Superior temporal gyrus (tissue), 1 donor: ENCODE results near the gene FOXRED1.

Source experiments
- DNase-seq: peaks from one replicate; pipeline ENCODE4 v3.0.0-alpha.2; 2016; ENCODE audit errors: extremely low spot score

The FOXRED1 gene

DNA sequence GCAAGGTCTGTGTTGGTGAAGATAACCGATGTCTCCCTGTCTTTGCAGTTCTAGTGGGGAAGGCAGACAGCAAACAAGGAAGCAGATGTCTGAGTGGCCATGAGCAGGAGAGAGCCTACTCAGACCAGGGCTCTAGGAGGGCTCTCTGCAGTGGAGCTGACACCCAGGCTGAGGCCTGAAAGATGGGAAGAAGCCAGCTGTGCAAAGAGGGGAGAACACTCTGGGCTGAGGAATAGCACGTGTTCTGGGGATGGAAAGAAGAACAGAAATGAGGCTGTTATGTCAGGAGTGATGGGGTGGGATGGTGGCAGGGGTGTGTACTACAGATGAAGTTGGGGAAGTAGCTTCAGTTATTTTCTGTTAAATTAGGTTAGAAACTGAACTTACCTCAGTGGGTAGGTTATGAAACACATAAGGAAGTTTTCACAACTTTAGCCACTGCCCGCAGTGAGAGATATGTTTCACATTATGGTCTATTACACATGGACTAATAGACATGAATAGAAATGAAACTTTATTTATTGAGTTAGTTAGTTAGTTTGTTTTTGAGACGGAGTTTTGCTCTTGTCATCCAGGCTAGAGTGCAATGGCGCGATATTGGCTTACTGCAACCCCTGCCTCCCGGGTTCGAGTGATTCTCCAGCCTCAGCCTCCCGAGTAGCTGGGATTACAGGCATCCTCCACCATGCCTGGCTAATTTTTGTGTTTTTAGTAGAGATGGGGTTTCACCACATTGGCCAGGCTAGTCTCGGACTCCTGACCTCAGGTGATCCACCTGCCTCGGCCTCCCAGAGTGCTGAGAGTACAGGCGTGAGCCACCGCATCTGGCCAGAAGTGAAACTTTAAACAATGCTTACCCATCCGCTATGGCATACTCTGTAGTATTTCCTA lies 42.7 kb downstream of the FOXRED1 start:
- DNase-seq = no peak

DNA sequence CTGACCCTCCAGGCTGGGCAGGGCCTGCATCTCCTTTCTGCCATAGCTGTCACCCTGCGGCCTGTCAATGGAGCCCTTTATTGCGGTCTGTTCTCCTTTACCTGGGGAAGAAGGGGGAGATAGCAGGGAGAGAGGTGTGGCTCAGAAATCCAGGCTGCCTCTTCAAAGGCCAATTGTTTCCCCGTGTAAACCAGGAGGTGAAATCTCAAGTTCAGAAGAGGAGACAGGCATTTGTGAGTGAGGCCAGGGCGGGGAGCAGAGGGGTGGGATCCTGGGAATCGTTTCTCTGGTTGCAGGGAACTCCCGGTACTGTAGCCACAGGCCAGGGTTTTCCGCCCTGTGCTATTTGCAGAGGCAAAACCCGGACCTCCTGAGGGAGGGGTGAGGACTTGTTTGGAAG lies 44.0 kb downstream of the FOXRED1 start:
- DNase-seq = no peak

- DNase-seq = no peak
Measured at GRCh38 chr11:126313826-126314225, 44.9 kb downstream of the FOXRED1 start.

- no peak for DNase-seq
Measured at GRCh38 chr11:126317432-126317755, 48.4 kb downstream of the FOXRED1 start.

- DNase-seq = peak; percentile 36
Measured at GRCh38 chr11:126317756-126318573, 49.0 kb downstream of the FOXRED1 start.

DNA sequence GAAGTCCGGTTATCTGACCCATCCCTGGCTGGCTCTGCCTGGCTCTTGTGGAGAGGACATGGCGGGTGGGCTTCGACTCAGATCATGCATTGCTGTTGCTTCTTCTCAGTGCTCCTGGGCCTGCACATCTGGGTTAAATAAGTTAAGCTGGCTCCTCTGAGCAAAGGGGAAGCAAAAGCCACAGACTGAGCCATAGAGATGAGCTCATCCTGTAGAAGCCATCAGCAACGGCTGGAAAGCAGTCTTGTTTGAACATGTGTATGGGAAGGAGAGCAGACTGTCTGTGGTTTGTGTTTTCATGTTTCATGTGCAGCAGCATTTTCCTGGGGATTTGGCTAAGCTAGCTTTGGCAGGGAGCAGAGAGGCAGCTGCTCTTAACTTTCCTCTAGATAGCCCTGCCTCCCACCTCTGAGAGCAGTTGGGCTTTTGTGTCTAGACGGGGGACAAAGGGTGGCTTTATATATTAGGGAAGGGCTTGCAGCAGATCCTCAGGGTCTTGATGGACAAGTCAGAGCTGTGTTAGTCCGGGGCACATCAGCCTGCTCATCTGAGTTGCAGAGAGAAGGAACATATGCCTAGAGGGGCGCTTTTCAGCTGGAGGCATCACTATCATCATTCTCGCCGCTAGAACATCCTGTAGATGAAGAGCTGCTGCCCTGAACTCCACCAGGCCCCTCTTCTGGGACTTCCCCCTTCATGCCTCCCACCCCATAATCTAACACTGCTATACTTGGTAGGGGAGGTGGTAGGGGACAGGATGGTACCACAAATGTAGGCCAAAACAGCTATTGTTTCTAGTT lies 49.8 kb downstream of the FOXRED1 start:
- DNase-seq = peak; percentile 53

- no peak for DNase-seq
Measured at GRCh38 chr11:126319374-126319740, 50.4 kb downstream of the FOXRED1 start.

- DNase-seq = no peak
Measured at GRCh38 chr11:126322996-126323395, 54.0 kb downstream of the FOXRED1 start.

DNA sequence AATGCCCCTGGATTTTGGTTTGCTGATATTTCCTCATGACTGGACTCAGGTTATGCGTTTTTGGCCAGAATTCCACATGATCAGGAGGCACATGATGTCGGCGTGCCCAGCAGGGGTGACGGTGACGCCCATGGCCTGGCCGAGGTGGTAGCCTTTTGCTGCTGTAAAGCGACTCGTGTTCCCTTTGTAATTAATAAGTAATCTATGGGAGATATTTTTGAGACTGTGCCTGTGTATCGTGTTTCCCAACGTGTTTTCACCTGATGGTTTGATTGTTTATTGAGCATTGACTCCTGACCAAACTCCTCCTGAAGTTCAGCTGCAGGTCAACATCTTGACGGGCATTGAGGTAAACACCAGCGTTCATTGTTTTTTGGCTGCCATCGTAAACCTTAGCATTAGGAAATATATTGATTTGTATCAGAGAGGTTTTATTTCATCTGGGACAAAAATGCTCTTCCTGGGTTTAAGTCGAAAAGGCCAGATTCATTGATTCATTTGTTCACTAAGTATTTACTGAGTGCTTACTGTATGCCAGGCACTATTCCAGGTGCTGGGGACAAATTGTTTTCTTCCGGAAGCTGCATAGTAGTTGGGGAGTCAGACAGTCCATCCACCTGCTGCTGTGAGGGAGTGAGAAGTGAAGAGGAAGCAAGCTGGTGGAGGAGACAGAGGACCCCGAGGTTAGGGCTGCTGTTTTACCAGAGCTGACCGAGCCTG lies 58.5 kb downstream of the FOXRED1 start:
- no peak for DNase-seq
